ENCODE results near the gene DHRS13. TPM values are rescaled to one million over a fixed set of nuclear protein-coding genes. Genes with fewer than 3 reads are reported as not detected.

The DHRS13 gene
- total and polyA plus RNA-seq, 10 donors = 12.2 to 51.2 (median 18.9) TPM

GRCh38 chr17:28885951-28886350 lies 16.9 kb downstream of the DHRS13 start:
- TF ChIP-seq CTCF (IDR thresholded peaks at IDR 0.05 in 8 of 11, conservative IDR thresholded peaks at IDR 0.05 in 3 of 11) (no peak), POLR2A (IDR thresholded peaks at IDR 0.05) (no peak), POLR2AphosphoS5 (IDR thresholded peaks at IDR 0.05) (peak in 1 of 3 donors; percentile 60)
- H3K27me3 ChIP-seq (replicated peaks in 1 of 7) = no peaks in the 10 kb centered on the region
- H3K9me3 ChIP-seq = no peaks in the 10 kb centered on the region
- no peak overlapping the region for H3K4me3 ChIP-seq
- peaks cover 20 to 67% (median 43%) of the 10 kb centered on the region in 6 donors for H3K4me1 ChIP-seq
- H3K36me3 ChIP-seq = peaks cover 6 to 99% (median 64%) of the 10 kb centered on the region in 6 donors
- intact Hi-C loops (cut with DNase I; ENCODE audit: low total_unique reads) = no loop called here
- WGBS, 5 donors = 81 to 94% (median 91%) methylated on average over 4 to 10 of the region's 10 CpGs
- no peak for DNase-seq
- no peak overlapping the region for H3K27ac ChIP-seq

- intact Hi-C loops (cut with DNase I; ENCODE audit: low total_unique reads) = no loop called here
Measured at GRCh38 chr17:28885363-28885762, 17.5 kb downstream of the DHRS13 start.

GRCh38 chr17:28883967-28884702 lies 18.7 kb downstream of the DHRS13 start:
- H3K9me3 ChIP-seq = no peaks in the 10 kb centered on the region
- no peaks in the 10 kb centered on the region for H3K27me3 ChIP-seq (replicated peaks in 1 of 7)
- intact Hi-C loops (cut with DNase I; ENCODE audit: low total_unique reads) = no loop called here
- H3K36me3 ChIP-seq = peaks cover 12 to 100% (median 83%) of the 10 kb centered on the region in 6 donors
- peaks cover 8 to 49% (median 25%) of the 10 kb centered on the region in 6 donors for H3K4me1 ChIP-seq
- no peak for DNase-seq
- TF ChIP-seq CTCF (IDR thresholded peaks at IDR 0.05 in 8 of 11, conservative IDR thresholded peaks at IDR 0.05 in 3 of 11) (no peak), POLR2AphosphoS5 (IDR thresholded peaks at IDR 0.05) (peak in 2 of 3 donors; percentile 15 to 54)
- peak overlapping the region in 1 of 8 donors; percentile 11 for H3K27ac ChIP-seq
- 80 to 92% (median 88%) methylated on average over 14 to 27 of the region's 27 CpGs for WGBS, 5 donors
- H3K4me3 ChIP-seq = no peak overlapping the region

More at GRCh38 chr17:28885363-28885762, 17.5 kb downstream of the DHRS13 start:
- WGBS, 5 donors = 88 to 99% (median 97%) methylated on average over 4 of the region's 4 CpGs
- Histone ChIP-seq H3K4me1 (peaks cover 16 to 61% (median 37%) of the 10 kb centered on the region in 6 donors), H3K36me3 (peaks cover 9 to 99% (median 70%) of the 10 kb centered on the region in 6 donors), H3K27me3 (replicated peaks in 1 of 7) (no peaks in the 10 kb centered on the region), H3K27ac (no peak overlapping the region), H3K9me3 (no peaks in the 10 kb centered on the region), H3K4me3 (no peak overlapping the region)
- DNase-seq = no peak
- TF ChIP-seq POLR2A (IDR thresholded peaks at IDR 0.05) (no peak), POLR2AphosphoS5 (IDR thresholded peaks at IDR 0.05) (no peak), CTCF (IDR thresholded peaks at IDR 0.05 in 8 of 11, conservative IDR thresholded peaks at IDR 0.05 in 3 of 11) (no peak)

GRCh38 chr17:28882154-28882895 lies 20.6 kb downstream of the DHRS13 start:
- intact Hi-C loops (cut with DNase I; ENCODE audit: low total_unique reads) = no loop called here
- peaks cover 12 to 100% (median 90%) of the 10 kb centered on the region in 6 donors for H3K36me3 ChIP-seq
- DNase-seq = no peak
- TF ChIP-seq POLR2A (IDR thresholded peaks at IDR 0.05) (no peak), POLR2AphosphoS5 (IDR thresholded peaks at IDR 0.05) (peak in 2 of 3 donors; percentile 31 to 59), CTCF (IDR thresholded peaks at IDR 0.05 in 8 of 11, conservative IDR thresholded peaks at IDR 0.05 in 3 of 11) (no peak)
- 93 to 98% (median 95%) methylated on average over 11 to 18 of the region's 18 CpGs for WGBS, 5 donors
- H3K9me3 ChIP-seq = no peaks in the 10 kb centered on the region
- no peaks in the 10 kb centered on the region for H3K27me3 ChIP-seq (replicated peaks in 1 of 7)
- H3K4me3 ChIP-seq = no peak overlapping the region
- H3K4me1 ChIP-seq = peaks cover 0 to 31% (median 7%) of the 10 kb centered on the region in 6 donors
- H3K27ac ChIP-seq = no peak overlapping the region

Data from spleen (tissue), 11 donors.